Activated CD4-positive, alpha-beta T cell treated with anti-CD3 and anti-CD28 coated beads, Interleukin-2, Interleukin-4, amounts not matched to agents 100 ng/mL and 50 ng/mL, durations not matched to agents 16 hours and 8 hours (primary cell): Measurements from ENCODE around the gene ANKRD6.

Source experiments
- DNase-seq: peaks from one replicate; pipeline ENCODE4 v3.0.0-alpha.2; 2020; ENCODE audit warnings: low spot score

The ANKRD6 gene

DNA sequence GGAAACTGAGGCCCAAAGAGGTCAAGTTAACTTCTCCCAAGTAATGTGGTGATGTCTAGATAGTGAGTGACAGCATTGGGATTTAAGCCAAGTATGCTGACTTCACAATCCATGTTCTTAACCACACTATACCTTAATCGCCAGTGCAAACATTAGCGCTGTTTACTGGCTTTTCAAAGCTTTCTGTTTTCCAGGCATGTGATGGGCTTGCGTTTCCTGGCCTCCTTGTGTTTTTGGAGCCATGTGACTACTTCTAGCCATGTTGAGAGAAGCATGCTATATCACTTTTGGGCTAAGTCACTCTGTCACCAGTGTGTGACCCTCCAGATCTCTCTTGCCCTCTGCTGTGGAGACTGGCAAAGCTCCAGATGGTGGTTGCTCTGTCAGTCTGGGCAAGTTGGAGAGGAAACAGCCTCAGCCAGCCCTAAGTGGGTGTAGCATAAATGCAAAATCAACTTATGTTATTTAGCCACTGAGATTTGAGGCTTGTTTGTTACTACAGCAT is 76.9 kb downstream of the ANKRD6 start:
- no peak for DNase-seq

DNA sequence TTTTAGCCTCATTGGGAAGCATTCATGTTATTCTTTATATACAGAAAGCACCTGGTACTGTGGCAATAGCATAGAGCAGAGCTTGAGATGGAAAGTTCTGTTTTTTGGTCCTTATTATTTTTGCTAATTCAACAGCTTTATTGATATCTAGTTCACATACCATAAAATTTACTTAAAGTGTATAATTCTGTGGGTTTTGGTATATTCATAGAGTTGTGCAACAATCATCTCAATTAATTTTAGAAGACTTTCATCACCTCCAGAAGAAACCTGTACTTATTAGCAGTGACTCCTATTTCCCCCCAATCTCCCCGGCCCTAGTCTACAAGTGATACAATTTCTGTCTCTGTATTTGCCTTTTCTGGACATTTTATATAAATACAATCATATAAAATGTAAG is 77.4 kb downstream of the ANKRD6 start:
- no peak for DNase-seq

- no peak for DNase-seq
These were observed 85.6 kb downstream of the ANKRD6 start for GRCh38 chr6:89518352-89519055.

- no peak for DNase-seq
These were observed 87.8 kb downstream of the ANKRD6 start for GRCh38 chr6:89520736-89521135.

DNA sequence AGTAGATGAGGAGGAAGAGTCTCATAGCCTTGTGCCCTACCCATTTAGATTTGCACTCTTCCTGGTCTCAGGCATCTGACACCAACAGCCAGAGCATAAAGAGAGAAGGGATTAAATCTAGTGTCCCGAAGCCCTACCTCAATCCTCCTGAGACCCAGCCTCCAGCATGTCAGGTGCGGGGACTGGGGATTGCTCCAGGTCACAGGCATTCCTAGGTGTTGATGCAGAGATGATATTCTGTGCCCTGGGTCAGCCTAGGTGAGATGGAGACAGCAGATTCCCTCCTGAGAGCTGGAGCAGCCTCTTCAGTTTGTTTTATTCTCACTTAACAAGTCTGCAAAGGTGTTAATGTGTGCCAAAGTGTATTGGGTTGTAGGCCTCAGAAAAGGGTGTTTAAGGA is 89.8 kb downstream of the ANKRD6 start:
- DNase-seq, result no peak

DNA sequence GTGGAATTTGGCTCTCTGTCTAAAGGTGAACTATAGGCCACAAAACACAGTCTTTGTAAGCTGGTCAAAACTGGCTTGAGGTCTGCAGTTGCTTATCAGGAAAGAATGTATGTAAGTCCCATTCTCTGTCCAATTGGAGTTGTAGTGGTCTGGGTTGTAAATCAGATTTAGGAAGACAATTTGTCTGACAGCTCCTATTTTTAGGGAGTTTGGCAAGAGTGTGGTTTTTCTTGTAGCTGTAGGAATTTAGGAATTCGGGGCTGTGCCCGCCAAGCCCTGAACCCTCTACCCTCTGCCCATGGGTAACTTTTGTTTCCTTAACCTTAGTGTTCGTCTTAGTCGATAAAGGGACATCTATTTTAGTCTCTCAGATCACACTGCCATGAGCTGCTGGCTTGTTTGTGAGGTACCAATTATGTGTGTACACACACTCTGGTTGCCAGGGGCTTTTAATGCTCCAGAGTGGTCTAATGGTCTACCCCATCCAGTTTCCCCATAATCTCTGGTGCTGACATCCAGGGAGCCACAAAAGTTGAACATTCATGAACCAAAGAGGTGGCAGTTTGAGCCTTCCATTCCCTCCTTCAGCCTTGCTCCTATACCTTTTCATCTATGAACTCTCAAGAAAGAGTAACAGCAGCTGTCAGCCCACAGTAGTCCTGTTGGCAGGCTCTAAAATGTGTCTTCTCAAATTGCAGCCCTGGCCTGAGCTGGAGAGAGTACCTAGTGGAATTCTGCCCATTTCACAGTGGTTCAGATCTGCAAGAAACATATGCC is 93.0 kb downstream of the ANKRD6 start:
- no peak for DNase-seq

GRCh38 chr6:89526563-89526869 is 93.6 kb downstream of the ANKRD6 start:
- no peak for DNase-seq

- no peak for DNase-seq
These were observed 94.7 kb downstream of the ANKRD6 start for GRCh38 chr6:89527634-89528033.

DNA sequence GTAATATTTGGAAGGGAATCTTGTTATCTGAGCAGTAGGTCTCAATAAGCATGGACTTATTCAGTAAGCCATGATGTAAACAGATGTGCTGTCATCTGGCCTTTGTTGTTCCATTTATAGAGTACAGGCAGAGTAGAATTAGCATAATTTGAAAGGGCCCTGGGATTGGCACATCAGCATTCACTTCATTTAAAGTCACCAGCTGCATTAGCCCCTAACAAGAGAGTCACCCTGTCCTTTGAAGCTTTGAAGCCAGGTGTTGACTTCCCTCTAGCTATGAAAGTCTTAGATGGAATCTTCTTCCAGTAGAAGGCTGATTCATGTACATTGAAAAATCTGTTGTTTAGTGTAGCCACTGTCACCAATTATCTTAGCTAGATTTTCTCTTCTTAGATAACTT is 95.9 kb downstream of the ANKRD6 start:
- no peak for DNase-seq

DNA sequence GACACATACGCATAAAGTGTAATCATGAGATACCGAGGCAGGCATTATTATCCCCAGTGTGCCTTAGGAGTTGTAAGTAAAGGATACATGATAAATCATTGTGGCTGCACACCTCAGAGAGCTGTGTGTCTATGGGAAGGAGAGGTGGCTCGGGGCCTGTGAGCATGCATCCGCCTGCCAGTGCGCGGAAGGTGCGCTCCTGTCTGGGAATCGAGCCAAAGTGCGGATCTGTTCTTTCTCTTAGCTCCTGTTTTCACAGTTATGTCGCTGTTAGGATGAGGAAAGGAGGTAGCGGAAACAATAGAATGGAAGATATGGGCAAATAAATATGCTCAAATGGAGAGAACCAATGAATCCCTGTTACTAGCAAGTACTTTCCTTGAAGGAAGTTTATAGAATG is 98.0 kb downstream of the ANKRD6 start:
- DNase-seq, result no peak

DNA sequence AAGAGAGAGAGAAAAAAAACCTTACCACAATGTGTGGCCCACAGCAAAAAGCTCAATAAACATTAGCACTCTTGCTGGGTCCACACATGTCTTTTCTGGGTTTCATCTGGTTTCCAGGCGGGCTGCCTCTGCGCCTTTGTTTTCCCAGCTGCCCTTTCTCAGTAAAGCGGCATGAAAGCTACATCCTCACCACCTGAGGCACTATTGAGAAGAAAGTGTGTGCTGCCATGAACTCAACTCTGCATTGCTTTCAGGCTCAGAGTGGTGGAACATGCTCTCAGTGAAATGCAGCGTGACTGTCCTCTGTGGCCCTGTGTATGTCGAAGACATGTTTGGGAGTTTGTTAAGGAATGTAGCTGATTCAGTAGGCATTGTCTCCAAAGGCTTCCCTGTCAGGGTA is 103.3 kb downstream of the ANKRD6 start:
- DNase-seq, result no peak

- no peak for DNase-seq
These were observed 106.8 kb downstream of the ANKRD6 start for GRCh38 chr6:89539779-89540178.

DNA sequence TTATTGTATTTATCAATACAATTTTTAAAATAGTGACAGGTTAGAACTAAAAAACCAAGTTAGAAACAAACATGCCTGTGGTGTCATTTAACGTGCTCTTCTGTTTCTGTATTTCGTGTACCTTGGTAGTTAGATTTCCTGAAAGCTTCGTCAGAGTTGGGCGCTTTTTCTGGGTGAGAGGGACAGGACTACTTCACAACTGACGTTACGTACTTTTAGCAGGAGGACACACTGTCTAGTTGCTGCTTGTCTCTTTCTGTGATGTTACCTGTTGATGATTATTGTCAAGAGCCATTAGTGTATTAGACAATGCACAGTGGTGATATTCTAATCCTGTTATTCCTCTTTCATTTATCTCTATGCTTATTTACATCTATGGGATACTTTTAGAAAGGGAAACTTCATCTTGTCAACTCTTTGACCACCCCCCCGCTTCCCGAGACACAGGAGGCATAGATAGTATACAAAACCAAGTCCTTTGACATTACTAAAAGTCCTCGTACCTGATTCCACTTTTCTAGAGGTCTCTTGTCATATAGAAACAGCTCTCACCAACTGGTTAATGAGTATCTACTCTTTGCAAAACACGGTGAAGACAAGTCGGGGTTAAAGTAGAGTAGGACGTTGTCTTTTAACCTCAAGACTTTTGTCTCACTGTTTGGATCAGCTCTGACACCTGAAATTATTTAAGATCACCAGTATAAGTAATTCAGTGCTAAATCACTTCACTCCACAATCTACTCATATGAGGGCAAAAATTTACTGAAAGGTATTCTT is 109.3 kb downstream of the ANKRD6 start:
- no peak for DNase-seq

- no peak for DNase-seq
These were observed 109.9 kb downstream of the ANKRD6 start for GRCh38 chr6:89542866-89543265.

DNA sequence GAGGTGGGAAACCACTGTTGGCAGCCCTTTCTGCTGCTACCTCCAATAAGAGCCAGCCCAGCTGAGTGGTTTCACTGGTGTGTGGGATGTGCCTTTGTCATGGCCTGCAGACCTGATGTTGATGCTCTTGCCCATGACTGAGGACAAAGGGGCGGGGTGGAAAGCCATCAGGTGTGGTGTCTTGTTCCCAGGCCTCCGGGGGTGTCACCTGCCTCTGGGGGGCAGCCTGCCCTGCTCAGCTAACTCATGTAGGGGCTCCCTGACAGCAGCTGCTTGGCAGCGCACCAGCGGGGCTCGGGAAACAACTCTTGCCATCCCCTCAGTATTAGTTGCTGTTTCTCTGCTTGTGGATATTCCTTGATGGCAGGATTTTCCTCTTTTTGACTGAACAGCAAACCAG is 114.3 kb downstream of the ANKRD6 start:
- no peak for DNase-seq

DNA sequence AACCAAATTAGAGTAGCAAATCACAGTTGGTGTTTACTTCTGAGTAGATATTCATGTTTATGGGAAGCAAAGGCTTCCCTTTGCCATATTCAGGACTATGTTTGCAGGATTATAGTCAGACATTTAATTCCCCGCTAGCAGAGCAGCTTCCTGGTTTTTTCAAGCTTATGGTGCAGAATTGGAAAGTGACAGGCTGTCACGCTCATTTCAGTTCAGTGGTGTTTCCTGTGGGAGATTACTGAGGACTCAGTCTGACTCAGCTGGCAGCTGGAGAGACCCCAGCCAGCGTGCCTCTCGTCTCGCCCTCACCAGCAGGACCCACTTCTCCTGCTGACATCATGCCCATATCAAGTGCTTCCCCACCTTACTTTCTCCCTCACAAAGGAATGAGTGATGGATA is 120.5 kb downstream of the ANKRD6 start:
- DNase-seq, result no peak

DNA sequence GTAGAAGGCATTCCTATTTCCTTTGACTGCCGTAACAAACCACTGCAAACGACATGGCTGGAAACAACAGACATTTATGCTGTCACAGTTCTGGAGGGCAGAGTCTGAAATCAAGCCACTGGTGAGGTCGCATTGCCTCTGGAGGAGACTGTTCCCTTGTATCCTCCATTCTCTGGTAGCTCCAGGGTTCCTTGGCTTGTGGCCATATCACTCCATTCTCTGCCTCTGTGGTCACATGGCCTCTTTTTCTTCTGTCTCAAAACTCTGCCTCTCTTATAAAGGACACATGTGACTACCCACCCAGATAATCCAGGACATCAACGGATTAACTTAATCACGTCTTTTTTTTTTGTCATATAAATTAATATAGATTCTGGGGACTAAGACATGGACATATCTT is 121.2 kb downstream of the ANKRD6 start:
- no peak for DNase-seq

DNA sequence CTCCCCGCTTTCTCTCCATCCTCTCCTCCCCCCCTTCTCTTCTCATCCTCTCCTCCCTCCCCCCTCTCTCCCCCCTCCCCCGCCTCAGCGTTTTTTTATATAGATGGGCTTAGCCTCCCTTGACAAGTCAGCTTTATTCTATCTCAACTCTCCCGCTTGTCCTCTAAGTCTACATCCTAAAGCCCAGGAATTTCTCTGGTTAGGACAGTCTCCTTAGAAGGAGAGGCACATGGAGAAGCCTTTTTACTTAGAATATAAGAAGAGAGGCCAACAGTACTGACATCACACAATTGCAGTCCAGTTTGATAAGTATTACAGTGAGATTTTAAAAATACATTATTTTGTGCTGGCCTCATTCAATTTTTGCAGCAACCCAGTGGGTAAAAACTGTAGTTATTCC is 122.1 kb downstream of the ANKRD6 start:
- no peak for DNase-seq

GRCh38 chr6:89555806-89556205 is 122.9 kb downstream of the ANKRD6 start:
- DNase-seq, result no peak

GRCh38 chr6:89559487-89559886 is 126.5 kb downstream of the ANKRD6 start:
- no peak for DNase-seq

DNA sequence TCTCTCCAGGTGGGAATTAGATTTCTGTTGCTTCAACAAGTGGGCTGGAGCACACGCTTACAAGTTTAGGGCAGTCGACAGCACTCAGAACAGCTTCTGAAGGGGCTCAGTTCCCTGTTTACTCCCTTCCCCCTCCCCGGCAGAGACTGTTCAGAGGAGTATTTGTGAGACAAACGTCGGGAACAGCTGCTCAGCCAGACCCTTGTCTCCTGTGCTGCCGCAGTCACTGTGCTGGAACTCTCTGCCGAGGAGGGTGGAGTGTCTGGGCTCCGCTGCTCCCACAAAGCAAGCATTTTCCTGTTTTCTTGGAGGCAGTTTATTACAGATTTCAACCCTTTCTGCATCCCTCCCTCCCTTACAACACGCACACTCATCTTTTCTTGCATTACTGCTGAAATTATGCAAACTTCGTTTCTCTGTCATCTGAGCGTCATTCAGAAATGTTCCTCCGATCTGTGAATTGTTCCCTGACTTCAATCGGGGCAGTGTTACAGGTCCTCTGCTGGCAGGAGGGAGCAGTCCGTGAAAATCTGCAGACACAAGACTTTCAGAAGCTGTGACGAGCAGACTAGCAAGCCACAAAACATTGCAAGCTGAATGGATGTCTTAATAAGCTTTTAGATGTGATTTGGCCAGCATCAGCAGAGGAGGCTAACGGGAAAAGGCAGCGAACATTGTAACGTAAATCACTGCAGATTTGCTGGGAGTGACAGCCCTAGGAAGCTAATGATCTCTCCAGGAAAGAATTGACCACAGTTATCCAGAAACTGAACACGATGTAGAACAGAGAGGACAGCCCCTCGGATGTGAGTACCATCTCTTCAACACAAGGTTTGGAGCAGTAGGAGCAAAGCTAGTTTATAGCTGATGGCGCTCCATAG is 129.4 kb downstream of the ANKRD6 start:
- no peak for DNase-seq

GRCh38 chr6:89563866-89564265 is 130.9 kb downstream of the ANKRD6 start:
- DNase-seq, result no peak
